Adrenal gland (tissue), 12 donors: ENCODE measurements around the gene HOXC5. TPM values are rescaled to one million over a fixed set of nuclear protein-coding genes. Genes with fewer than 3 reads are reported as not detected.

Source experiments
- DNase-seq, 7 donors: peaks; one replicate each; pipeline ENCODE4 v3.0.0-alpha.2; 2019 to 2020
- H3K27ac ChIP-seq, 5 donors: fragments of 200-600 bp; sonication (generic) in 4 of 5; 1 replicate in 3 of 5; 2 replicates in 2 of 5; pipeline versions ENCODE4 v1.5.1 to v1.8.0; 2016 to 2020; ENCODE audit warnings: mild to moderate bottlenecking in 1 of 5
- H3K27me3 ChIP-seq: fragments of 200-600 bp; 2 replicates; pipeline ENCODE4 v1.8.0; 2021
- H3K36me3 ChIP-seq, 2 donors: fragments of 200-600 bp; replicated peaks in 1 of 2; 1 replicate in 1 of 2; 2 replicates in 1 of 2; pipeline versions ENCODE4 v1.5.1 to v1.8.0; 2018 to 2022
- H3K4me1 ChIP-seq, 2 donors: fragments of 200-600 bp; replicated peaks in 1 of 2; 1 replicate in 1 of 2; 2 replicates in 1 of 2; pipeline versions ENCODE4 v1.5.1 to v1.8.0; 2018 to 2021
- H3K4me3 ChIP-seq, 4 donors: fragments of 200-600 bp; sonication (generic) in 3 of 4; one replicate each; pipeline ENCODE4 v1.5.1; 2016 to 2018
- H3K9me3 ChIP-seq, 3 donors: fragments of 200-600 bp; sonication (generic) in 1 of 3; replicated peaks in 1 of 3; 1 replicate in 2 of 3; 2 replicates in 1 of 3; pipeline versions ENCODE4 v1.5.1 to v1.8.0; 2016 to 2021
- POLR2A ChIP-seq, 2 donors: fragments of 450-650 bp; IDR thresholded peaks; one replicate each; pipeline ENCODE4 v1.6.1; 2017; ENCODE audit warnings: antibody characterized with exemption in 2 of 2, mild to moderate bottlenecking in 2 of 2, moderate library complexity in 1 of 2
- WGBS, 4 donors: extraction: QIAGEN DNeasy Blood & Tissue Kit in 2 of 4; methylation state at CpG; one replicate each; pipeline versions ENCODE4 v1.1.5 to v1.1.7; 2013 to 2017; 5-methylcytosine and 5-hydroxymethylcytosine counted together
- intact Hi-C, 2 donors: fragments of 100-400 bp; cut with DNase I; formaldehyde crosslinking; loops; one replicate each; pipeline versions ENCODE4 v1.14.1 to v1.15.0; 2022 to 2023
- polyA plus RNA-seq, 3 donors: library from polyadenylated mRNA; stranded (reverse); fragments of 200-250 nt in 2 of 3; fragments of 350-450 nt in 1 of 3; fragmentation: Illumina TruSeq in 1 of 3; extraction: RNeasy Lipid Tissue Mini Kit (QIAGEN cat#74804) in 1 of 3; gene quantifications; one replicate each; pipeline ENCODE4 v1.2.3, GENCODE V29; 2013 to 2014
- total RNA-seq, 9 donors: library from RNA; depleted of rRNA in 4 of 9; stranded (reverse); fragments of >200 nt in 4 of 9; fragments of 120-200 nt in 1 of 9; fragmentation: NEBNext Ultra II Directional in 1 of 9; extraction: Animal tissue kit (Norgen Biotek cat#: 25700) in 1 of 9; gene quantifications; one replicate each; pipeline versions ENCODE4 v1.1.0 to v1.2.4, GENCODE V29; 2013 to 2023
- TF ChIP-seq, protein P1 (sequence below), 6 experiments: fragments of 450-650 bp in 4 of 6; fragments of 200-600 bp in 2 of 6; sonication (generic) in 1 of 6; IDR thresholded peaks; 1 replicate in 5 of 6; 2 replicates in 1 of 6; pipeline versions ENCODE4 v1.5.1 to v1.8.0; 2016 to 2021; ENCODE audit warnings: antibody characterized with exemption in 6 of 6, mild to moderate bottlenecking in 2 of 6, moderate library complexity in 1 of 6
- donor health status: healthy with polysubstance abuse.
- donor health status: Bipolar disorder and iron deficiency.
- donor health status: DM: yes; HTN: yes; CAD: no.
- donor health status: DM: no; HTN: no; CAD: no.
- donor health status: DM: no; HTN: no; CAD: no.
- donor health status: DM: yes; HTN: yes; CAD: no.

Gene HOXC5
- total and polyA plus RNA-seq, 12 donors: 0.36 to 1.9 (median 0.77) TPM

DNA sequence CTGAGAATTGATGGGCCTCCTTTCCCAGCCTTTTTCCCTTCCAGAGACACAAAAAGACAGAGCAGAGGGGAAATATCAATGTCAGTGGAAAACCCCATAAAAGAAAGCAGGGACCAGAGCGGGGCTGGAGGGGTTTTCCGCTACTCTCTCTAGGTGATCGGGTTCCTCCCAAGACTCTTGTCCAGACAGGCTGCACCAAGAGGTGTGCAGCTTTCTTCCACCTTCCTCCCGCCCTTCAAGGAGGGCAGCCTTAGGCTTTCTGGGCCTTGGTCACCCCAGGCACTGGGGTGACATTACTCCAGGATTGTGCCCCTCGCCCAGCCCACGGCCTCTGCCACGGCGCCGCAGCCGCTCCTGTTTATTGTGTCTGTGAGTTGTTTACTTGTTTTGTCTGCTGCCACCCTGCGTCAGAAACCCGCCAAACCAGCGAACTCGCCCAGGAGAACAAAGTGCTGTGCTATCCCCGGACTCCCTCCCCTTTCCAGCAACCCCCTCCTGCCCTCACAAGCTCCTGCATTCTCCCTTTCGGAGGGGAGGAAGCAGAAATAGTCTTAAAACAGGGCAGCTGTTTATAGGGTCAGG lies 11.3 kb upstream of the HOXC5 start:
- H3K4me1 ChIP-seq: peaks cover 11 to 15% of the 10 kb centered on the region in 2 donors
- H3K27me3 ChIP-seq: no peaks in the 10 kb centered on the region
- TF ChIP-seq POLR2A (IDR thresholded peaks at IDR 0.05): peak in 1 of 2 donors; percentile 18
- TF ChIP-seq, protein P1, sequence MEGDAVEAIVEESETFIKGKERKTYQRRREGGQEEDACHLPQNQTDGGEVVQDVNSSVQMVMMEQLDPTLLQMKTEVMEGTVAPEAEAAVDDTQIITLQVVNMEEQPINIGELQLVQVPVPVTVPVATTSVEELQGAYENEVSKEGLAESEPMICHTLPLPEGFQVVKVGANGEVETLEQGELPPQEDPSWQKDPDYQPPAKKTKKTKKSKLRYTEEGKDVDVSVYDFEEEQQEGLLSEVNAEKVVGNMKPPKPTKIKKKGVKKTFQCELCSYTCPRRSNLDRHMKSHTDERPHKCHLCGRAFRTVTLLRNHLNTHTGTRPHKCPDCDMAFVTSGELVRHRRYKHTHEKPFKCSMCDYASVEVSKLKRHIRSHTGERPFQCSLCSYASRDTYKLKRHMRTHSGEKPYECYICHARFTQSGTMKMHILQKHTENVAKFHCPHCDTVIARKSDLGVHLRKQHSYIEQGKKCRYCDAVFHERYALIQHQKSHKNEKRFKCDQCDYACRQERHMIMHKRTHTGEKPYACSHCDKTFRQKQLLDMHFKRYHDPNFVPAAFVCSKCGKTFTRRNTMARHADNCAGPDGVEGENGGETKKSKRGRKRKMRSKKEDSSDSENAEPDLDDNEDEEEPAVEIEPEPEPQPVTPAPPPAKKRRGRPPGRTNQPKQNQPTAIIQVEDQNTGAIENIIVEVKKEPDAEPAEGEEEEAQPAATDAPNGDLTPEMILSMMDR (IDR thresholded peaks at IDR 0.05): peak in 3 of 6 experiments; percentile 10 to 20 (median 14)
- H3K9me3 ChIP-seq: no peaks in the 10 kb centered on the region
- DNase-seq: peak in 1 of 7 donors; percentile 89
- whole genome bisulfite sequencing, 4 donors: 54 to 64% (median 62%) methylated on average over 15 to 16 of the region's 16 CpGs
- peak overlapping the region in 1 of 4 donors; percentile 73 for H3K4me3 ChIP-seq
- peak overlapping the region in 3 of 5 donors; percentile 26 to 96 (median 95) for H3K27ac ChIP-seq
- H3K36me3 ChIP-seq: no peaks in the 10 kb centered on the region
- intact Hi-C loops: no loop called here

- 59 to 70% (median 63%) methylated on average over 8 of the region's 8 CpGs for WGBS, 4 donors
- Histone ChIP-seq H3K4me1 (peaks cover 11 to 24% of the 10 kb centered on the region in 2 donors), H3K27ac (peak overlapping the region in 3 of 5 donors; percentile 31 to 95 (median 75)), H3K9me3 (no peaks in the 10 kb centered on the region), H3K27me3 (no peaks in the 10 kb centered on the region), H3K36me3 (no peaks in the 10 kb centered on the region), H3K4me3 (no peak overlapping the region)
- DNase-seq: no peak
- intact Hi-C loops: no loop called here
- TF ChIP-seq, protein P1 (IDR thresholded peaks at IDR 0.05): no peak
- TF ChIP-seq POLR2A (IDR thresholded peaks at IDR 0.05): no peak
Observed at GRCh38 chr12:54022960-54023884, 9.6 kb upstream of the HOXC5 start.

GRCh38 chr12:54024127-54024526 lies 8.7 kb upstream of the HOXC5 start:
- TF ChIP-seq POLR2A (IDR thresholded peaks at IDR 0.05): no peak
- TF ChIP-seq, protein P1 (IDR thresholded peaks at IDR 0.05): no peak
- Histone ChIP-seq H3K36me3 (no peaks in the 10 kb centered on the region), H3K9me3 (no peaks in the 10 kb centered on the region), H3K4me3 (peak overlapping the region in 1 of 4 donors; percentile 21), H3K4me1 (peaks cover 17 to 23% of the 10 kb centered on the region in 2 donors), H3K27ac (peak overlapping the region in 3 of 5 donors; percentile 25 to 95 (median 81)), H3K27me3 (no peaks in the 10 kb centered on the region)
- DNase-seq: peak in 1 of 7 donors; percentile 62
- 54 to 59% (median 56%) methylated on average over 16 to 17 of the region's 17 CpGs for WGBS, 4 donors
- intact Hi-C loops: no loop called here
